ENCODE results near the gene STK17A.

DNA sequence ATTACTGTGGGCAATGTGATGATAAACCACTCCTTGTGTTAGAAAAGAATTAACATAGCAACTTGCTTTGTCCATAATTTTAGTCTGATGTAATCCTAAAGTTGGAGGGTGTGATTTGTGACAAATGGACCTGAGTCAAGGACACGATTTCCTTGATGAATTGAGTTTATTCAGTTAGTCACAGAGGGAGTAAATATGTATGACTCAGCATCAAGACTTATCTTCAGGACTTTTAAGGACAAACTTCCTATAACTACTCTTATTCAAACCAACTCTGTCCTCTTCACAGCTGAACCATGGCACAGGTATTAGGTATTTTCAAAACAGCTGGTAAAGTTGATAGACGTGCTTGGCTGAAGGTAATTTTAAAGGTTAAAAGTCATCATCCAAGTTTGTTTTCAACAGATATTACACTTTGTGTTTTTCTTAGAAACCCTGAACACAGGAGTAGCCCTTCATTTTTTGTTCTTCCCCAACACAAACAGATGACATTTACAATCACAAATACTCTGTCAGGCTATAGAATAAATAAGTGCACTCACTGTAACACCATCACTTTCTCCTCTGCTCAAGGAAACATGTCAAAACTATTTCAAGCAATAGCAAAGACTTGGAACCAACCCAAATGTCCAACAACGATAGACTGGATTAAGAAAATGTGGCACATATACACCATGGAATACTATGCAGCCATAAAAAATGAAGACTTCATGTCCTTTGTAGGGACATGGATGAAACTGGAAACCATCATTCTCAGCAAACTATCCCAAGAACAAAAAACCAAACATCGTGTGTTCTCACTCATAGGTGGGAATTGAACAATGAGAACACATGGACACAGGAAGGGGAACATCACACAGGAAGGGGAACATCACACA, 91.9 kb downstream of the STK17A start:
- TF ChIP-seq, protein P1, sequence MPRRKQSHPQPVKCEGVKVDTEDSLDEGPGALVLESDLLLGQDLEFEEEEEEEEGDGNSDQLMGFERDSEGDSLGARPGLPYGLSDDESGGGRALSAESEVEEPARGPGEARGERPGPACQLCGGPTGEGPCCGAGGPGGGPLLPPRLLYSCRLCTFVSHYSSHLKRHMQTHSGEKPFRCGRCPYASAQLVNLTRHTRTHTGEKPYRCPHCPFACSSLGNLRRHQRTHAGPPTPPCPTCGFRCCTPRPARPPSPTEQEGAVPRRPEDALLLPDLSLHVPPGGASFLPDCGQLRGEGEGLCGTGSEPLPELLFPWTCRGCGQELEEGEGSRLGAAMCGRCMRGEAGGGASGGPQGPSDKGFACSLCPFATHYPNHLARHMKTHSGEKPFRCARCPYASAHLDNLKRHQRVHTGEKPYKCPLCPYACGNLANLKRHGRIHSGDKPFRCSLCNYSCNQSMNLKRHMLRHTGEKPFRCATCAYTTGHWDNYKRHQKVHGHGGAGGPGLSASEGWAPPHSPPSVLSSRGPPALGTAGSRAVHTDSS (tag by site-specific recombination; IDR thresholded peaks at IDR 0.05): no peak
- TF ChIP-seq BCL11B (tag by site-specific recombination; IDR thresholded peaks at IDR 0.05; ENCODE audit: low read depth): no peak
- TF ChIP-seq, protein P2, sequence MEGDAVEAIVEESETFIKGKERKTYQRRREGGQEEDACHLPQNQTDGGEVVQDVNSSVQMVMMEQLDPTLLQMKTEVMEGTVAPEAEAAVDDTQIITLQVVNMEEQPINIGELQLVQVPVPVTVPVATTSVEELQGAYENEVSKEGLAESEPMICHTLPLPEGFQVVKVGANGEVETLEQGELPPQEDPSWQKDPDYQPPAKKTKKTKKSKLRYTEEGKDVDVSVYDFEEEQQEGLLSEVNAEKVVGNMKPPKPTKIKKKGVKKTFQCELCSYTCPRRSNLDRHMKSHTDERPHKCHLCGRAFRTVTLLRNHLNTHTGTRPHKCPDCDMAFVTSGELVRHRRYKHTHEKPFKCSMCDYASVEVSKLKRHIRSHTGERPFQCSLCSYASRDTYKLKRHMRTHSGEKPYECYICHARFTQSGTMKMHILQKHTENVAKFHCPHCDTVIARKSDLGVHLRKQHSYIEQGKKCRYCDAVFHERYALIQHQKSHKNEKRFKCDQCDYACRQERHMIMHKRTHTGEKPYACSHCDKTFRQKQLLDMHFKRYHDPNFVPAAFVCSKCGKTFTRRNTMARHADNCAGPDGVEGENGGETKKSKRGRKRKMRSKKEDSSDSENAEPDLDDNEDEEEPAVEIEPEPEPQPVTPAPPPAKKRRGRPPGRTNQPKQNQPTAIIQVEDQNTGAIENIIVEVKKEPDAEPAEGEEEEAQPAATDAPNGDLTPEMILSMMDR (tag by site-specific recombination; IDR thresholded peaks at IDR 0.05): no peak
- no peak for TF ChIP-seq ZBTB17 (tag by site-specific recombination; IDR thresholded peaks at IDR 0.05)
- no peak for TF ChIP-seq PRDM1 (tag by site-specific recombination; IDR thresholded peaks at IDR 0.05)
- TF ChIP-seq TCF7L2 (IDR thresholded peaks at IDR 0.05; ENCODE audit: borderline replicate concordance, low read depth, low read length): no peak
- TF ChIP-seq ZNF785 (tag by site-specific recombination; IDR thresholded peaks at IDR 0.05): no peak
- TF ChIP-seq, protein P3, sequence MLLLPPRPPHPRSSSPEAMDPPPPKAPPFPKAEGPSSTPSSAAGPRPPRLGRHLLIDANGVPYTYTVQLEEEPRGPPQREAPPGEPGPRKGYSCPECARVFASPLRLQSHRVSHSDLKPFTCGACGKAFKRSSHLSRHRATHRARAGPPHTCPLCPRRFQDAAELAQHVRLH (tag by site-specific recombination; IDR thresholded peaks at IDR 0.05): 0 out of 2 replicates have a peak, but pooled peaks have one; percentile 18
- no peak for TF ChIP-seq ZNF629 (tag by site-specific recombination; IDR thresholded peaks at IDR 0.05)
